ENCODE measurements around the gene ZNF205. TPM values are rescaled to one million over a fixed set of nuclear protein-coding genes. Genes with fewer than 3 reads are reported as not detected.

The ZNF205 gene
- total and polyA plus RNA-seq, 2 of the 4 experiments (the other 2 are of a cell fraction): 8.2 to 12.7 TPM

DNA sequence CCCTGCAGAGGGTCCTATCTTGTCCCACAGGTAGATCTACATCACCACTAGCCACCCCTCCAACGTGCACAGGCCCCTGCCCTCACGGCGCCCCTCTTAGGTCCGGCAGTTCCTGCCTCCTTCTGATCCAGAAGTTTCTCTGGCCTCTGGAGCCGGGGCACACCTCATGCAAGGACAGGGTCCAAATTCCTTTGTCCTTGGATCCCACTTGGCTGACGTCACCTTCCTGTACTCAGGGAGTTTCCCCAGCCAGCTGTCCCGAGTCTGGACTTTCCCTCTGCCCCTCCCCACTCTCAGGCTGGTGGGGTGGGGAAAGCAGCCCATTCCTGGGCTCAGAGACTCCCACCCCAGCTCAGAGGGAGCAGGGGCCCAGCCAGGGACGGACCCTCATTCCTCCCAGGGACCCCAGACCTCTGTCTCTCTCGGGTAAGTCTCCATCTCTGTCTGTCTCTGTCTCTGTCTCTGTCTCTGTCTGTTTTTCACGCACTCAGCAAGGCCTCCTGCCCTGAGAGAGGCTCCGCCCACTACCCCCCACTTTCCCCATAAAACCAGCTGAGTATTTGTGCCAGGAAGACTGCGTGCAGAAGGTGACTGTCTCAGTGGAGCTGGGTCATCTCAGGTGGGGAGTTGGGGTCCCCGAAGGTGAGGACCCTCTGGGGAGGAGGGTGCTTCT, 47.2 kb upstream of the ZNF205 start, which contains the start of gene IL32:
TSS of gene IL32 (plus strand) at position 572 of the 673 bp plus-strand sequence. CDS start 172 bp downstream, outside the sequence.
- Histone ChIP-seq H2BK20ac (ENCODE audit: low read depth, low read length) (peak within 1 kb of the TSS; percentile 82), H3K9me1 (ENCODE audit: insufficient read depth, low read length) (peaks cover 18% of the 10 kb centered on the region), H2BK5ac (ENCODE audit: low read depth, low read length, poor library complexity, severe bottlenecking) (peak within 1 kb of the TSS; percentile 80), H4K5ac (ENCODE audit: low read depth, low read length) (peak within 1 kb of the TSS; percentile 81), H4K20me1 (ENCODE audit: insufficient read depth, low read length) (no peaks in the 10 kb centered on the region), H2BK15ac (ENCODE audit: low read depth, low read length) (peak within 1 kb of the TSS; percentile 96; the same call in 2 of the 3 replicates), H3K9ac (ENCODE audit: low read depth, low read length) (peak within 1 kb of the TSS; percentile 55; the same call in 1 of the 2 replicates), H2AK9ac (replicated peaks; ENCODE audit: low read depth, low read length, poor library complexity) (peak within 1 kb of the TSS; percentile 99), H2AFZ (replicated peaks; ENCODE audit: low read length, poor library complexity) (peak within 1 kb of the TSS; percentile 98), H3K9me3 (ENCODE audit: control insufficient read depth, insufficient read depth, low read length) (no peaks in the 10 kb centered on the region), H3K36me3 (ENCODE audit: control insufficient read depth, insufficient read depth, low read length) (no peaks in the 10 kb centered on the region), H3K4me3 (ENCODE audit: insufficient read depth, low read depth, low read length) (peak within 1 kb of the TSS; percentile 47; the same call in 1 of the 2 replicates), H3K4me1 (ENCODE audit: control insufficient read depth, insufficient read depth, low read length) (peaks cover 12% of the 10 kb centered on the region), H3K27ac (ENCODE audit: insufficient read depth, low read length) (peak within 1 kb of the TSS; percentile 41; the same call in 1 of the 2 replicates), H3K79me1 (ENCODE audit: low read depth in 1 of 2, low read length in 2 of 2) (peaks cover 6 to 19% of the 10 kb centered on the region in 2 experiments; a peak in 2 of 4 replicates), H3K4ac (ENCODE audit: low read depth, low read length) (peak within 1 kb of the TSS; percentile 81), H3K27me3 (ENCODE audit: control insufficient read depth, insufficient read depth, low read length) (no peaks in the 10 kb centered on the region; the same call in 1 of the 2 replicates), H3K18ac (ENCODE audit: low read depth, low read length) (peak within 1 kb of the TSS; percentile 38), H3K23ac (ENCODE audit: low read depth, low read length) (peak within 1 kb of the TSS; percentile 60), H4K8ac (ENCODE audit: low read depth in 2 of 2, low read length in 2 of 2) (peak within 1 kb of the TSS; percentile 74 to 92), H3K56ac (ENCODE audit: extremely low read depth, insufficient read depth, low read length) (peak within 1 kb of the TSS; percentile 64), H3K14ac (replicated peaks; ENCODE audit: low read depth, low read length) (peak within 1 kb of the TSS; percentile 87), H2BK120ac (ENCODE audit: low read depth, low read length) (peak within 1 kb of the TSS; percentile 87), H3K4me2 (ENCODE audit: low read depth, low read length) (peak within 1 kb of the TSS; percentile 53), H4K91ac (ENCODE audit: insufficient read depth, low read depth, low read length) (peak within 1 kb of the TSS; percentile 88), H2AK5ac (ENCODE audit: low read depth, low read length) (peak within 1 kb of the TSS; percentile 97)
- ChIA-PET CTCF (no interaction called here), POLR2A (ENCODE audit: unreplicated experiment) (no interaction called here)
- BruUV-seq (replicated peaks): no TSS peak
- DNase-seq (peak; percentile 94), ATAC-seq (ENCODE audit: low read depth) (peak; percentile 91)
- intact Hi-C loops (cut with micrococcal nuclease): no loop called here
- in situ Hi-C loops (cut with MboI; ENCODE audit: low sequenced_read_pairs): no loop called here
- TF ChIP-seq BHLHE40 (IDR thresholded peaks at IDR 0.05; ENCODE audit: low read depth, low read length): no peak
- TF ChIP-seq, protein P1, sequence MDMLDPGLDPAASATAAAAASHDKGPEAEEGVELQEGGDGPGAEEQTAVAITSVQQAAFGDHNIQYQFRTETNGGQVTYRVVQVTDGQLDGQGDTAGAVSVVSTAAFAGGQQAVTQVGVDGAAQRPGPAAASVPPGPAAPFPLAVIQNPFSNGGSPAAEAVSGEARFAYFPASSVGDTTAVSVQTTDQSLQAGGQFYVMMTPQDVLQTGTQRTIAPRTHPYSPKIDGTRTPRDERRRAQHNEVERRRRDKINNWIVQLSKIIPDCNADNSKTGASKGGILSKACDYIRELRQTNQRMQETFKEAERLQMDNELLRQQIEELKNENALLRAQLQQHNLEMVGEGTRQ (IDR thresholded peaks at IDR 0.05; ENCODE audit: low read depth, low read length): peak; percentile 5; the same call in 1 of the 2 replicates
- no peak for TF ChIP-seq RAD21 (IDR thresholded peaks at IDR 0.05; ENCODE audit: low read length)
- peak; percentile 70 for TF ChIP-seq POLR2A (IDR thresholded peaks at IDR 0.05; ENCODE audit: low read depth, low read length)
- TF ChIP-seq CHD1 (IDR thresholded peaks at IDR 0.05; ENCODE audit: low read depth, low read length): no peak
- no peak for TF ChIP-seq RFX5 (IDR thresholded peaks at IDR 0.05; ENCODE audit: low read depth, low read length)
- peak; percentile 85; the same call in 1 of the 2 replicates for TF ChIP-seq MAZ (IDR thresholded peaks at IDR 0.05; ENCODE audit: borderline replicate concordance, low read depth, low read length)
- dilution Hi-C loops (cut with HindIII; ENCODE audit: low sequenced_read_pairs, unreplicated experiment): no loop called here
- WGBS, 2 experiments (ENCODE audit: extremely low coverage in 2 of 2, insufficient read length in 1 of 2): 76% methylated on average over 4 of the region's 13 CpGs; no CpG with 5 or more reads in 1 of the 2 experiments
